Renal cortex interstitium (tissue), 11 donors: ENCODE results near the gene CNTNAP5. TPM values are rescaled to one million over a fixed set of nuclear protein-coding genes. Genes with fewer than 3 reads are reported as not detected.
A peak's percentile ranks its signal among the peaks of the same experiment; 100 is the strongest.

ENCODE experiments used
- DNase-seq, 11 donors: peaks; one replicate each; pipeline ENCODE4 v3.0.0-alpha.2; 2013; ENCODE audit warnings: low read depth in 9 of 11, low spot score in 4 of 11; ENCODE audit errors: extremely low read depth in 1 of 11
- polyA plus RNA-seq, 3 donors: library from polyadenylated mRNA; unstranded; fragments of 120-200 nt; gene quantifications; one replicate each; pipeline ENCODE4 v1.2.1, GENCODE V29; 2013; ENCODE audit not compliant: insufficient read length in 3 of 3

CNTNAP5 gene
- polyA plus RNA-seq, 3 donors: 0.03 to 0.04 TPM; not detected in 1

DNA sequence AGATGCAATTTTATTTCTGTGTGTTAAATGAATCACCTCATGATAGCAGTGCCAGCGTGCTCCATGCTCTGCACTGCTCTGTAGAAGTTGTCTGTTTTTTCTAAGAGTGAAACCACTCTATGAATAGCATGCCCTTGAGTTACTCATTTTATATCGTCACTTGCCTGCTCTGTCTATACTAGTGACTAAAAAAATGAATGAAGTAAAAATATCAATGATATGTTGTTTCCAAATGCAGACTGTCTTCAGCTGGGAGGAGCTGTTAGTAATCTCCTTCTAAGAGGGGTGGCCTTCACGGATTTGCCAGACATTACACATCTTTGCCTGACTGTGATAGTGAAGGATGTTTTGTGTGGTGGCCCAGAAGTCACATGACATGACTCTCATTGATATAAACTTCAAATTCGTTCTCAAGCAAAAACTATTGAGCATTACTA lies 852.1 kb downstream of the CNTNAP5 start:
- no peak for DNase-seq

DNA sequence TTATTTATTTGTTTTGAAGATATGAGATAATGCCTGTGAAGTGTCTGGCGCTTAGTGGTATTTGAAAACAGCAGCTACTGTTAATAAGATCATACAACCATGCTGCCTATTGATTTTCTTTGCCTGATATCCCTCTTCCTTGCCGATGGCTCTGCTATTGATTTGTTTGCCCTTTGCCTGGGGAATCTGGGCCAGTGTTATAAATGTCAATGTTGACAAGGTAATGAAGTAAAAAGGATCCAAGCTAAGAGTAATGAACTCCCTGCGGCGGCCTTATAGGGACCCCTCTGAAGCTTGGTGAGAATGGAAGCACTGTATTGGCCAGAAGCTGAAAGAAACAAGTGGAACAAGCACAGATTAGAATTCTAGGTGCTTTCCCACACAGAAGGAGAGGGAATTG lies 854.6 kb downstream of the CNTNAP5 start:
- no peak for DNase-seq

DNA sequence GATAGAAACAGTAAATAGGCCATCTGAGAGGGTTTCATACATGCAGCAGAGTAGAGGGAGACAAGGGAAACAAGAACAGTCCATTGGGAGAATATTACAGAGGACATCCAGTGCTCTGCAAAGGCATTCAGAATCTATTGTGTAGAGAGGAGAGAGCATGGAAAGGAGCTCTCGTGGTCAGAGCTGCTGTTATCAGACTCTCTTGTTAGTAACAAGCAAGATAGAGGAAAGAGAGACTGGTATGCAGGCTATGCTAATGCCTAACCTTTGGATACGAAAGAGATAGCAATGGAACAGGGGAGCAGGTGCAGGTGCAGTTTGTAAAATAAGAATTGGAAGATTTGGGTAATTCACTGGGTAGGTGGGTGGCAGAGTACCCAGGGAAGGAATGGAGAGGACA lies 855.9 kb downstream of the CNTNAP5 start:
- no peak for DNase-seq

DNA sequence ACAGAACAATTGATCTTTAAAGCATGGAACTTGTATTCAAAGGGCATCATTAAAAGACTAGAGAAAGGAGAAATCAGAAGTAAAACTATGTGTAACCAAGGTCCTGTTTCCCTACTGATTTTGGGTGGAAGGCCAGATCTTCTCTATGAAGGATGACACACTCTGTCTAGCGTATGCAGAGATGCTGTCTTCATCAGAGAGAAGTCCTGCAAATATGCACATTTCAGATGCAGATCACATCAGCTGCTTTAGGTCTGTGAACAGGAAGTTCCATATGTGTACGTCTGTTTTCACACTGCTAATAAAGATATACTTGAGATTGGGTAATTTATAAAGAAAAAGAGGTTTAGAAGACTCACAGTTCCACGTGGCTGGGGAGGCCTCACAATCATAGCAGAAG lies 857.3 kb downstream of the CNTNAP5 start:
- no peak for DNase-seq

DNA sequence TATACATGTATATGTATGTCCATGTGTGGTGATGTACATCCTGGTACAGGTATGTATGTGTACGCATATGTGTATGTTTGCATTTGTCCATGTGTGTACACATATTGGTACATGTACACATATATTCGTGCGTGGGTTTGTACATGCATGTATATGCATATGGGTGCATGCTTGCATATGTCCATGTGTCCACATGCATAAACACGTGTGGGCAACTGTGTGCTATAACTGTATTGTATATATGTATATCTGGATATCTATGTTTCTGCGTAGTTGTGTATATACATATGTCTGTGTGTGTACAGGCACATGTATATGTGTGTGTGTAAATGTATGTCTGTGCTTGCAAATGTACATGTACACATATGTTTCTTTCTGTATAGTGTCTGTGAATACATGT lies 858.5 kb downstream of the CNTNAP5 start:
- DNase-seq: no peak

DNA sequence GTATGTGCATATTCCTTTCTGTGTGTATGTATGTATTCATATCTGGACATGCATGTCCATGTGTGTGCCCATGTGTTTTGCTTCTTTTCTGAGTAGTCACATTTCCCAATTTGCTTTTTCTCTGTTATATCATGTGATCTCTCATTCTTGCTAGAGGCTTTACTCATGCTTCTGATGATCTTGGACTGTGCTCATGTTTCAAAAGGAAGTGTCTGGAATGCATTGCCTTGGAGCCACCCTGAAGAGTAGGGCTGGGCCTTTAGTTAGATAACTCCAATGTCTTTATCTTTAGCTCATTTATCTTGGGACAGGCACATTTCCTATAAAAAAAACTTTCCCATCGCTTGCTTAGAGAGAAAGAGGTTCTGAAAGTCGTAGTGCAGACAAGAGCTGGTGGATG lies 859.2 kb downstream of the CNTNAP5 start:
- no peak for DNase-seq

DNA sequence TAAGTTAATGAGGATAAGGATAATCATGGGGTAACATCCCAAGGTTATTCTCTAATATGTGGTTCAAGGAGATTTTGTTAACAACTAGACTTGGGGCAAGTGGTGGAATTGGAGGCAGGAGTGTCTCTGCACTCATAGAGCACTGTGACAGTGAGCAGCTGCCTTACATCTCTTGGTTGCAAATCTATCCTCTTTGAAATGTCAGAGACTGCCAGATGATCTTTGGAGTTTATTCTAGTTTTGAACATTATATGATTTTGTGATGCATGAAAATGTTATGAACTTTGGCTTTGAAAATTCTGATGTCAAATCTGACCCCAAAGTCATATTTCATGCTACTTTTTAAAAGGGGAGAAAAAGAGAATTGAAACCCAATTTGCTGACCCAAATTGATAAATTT lies 861.1 kb downstream of the CNTNAP5 start:
- DNase-seq: no peak

DNA sequence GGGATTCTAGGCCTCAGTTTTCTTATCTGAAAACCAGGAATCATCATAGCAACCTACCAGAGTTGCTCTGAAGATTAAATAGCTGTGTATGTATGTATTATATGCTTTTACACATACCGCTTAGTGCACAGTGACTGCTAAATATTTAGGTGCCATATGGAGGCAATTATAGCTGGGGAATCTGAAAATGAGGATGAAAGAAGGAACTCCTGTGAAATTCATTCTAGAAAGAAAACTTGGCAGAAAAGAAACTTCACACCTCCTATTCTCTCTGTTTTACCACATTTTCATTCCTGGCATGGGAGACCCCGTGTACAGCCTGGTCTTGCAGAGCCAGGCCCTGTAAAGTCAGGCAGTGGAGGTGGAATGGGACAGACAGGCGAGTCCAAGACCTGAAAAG lies 862.4 kb downstream of the CNTNAP5 start:
- no peak for DNase-seq

DNA sequence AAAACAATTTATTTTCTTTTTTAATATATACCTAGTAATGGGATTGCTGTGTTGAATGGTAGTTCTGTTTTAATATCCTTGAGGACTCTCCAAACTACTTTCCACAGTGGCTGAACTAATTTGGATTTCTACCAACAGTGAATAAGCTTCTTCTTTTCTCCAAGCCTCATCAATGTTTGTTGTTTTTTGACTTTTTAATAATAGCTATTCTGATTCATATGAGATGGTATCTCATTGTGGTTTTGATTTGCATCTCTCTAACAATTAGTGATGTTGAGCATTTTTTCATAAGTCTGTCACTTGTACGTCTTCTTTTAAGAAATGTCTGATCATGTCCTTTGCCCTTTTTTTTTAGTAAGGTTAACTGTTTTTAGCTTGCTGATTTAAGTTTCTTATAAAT lies 863.3 kb downstream of the CNTNAP5 start:
- no peak for DNase-seq

DNA sequence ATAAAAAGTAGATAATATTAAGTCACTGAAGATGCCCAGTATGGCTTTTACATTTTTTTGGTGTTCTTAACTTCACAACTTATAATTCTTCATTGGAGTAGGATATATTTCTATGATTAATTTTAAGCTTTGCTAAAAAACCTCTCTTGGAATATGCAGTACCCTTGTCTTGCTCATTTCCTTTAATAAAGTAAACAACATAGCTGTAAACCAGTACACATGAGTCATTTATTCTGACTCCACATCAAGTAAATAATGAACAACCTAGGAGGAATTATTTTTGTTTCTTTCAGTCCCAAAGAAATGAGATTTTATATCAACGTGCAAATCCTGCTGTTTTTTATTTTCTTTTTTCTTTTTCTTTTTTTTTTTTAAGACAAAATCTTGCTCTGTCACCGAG lies 869.1 kb downstream of the CNTNAP5 start:
- DNase-seq: no peak

DNA sequence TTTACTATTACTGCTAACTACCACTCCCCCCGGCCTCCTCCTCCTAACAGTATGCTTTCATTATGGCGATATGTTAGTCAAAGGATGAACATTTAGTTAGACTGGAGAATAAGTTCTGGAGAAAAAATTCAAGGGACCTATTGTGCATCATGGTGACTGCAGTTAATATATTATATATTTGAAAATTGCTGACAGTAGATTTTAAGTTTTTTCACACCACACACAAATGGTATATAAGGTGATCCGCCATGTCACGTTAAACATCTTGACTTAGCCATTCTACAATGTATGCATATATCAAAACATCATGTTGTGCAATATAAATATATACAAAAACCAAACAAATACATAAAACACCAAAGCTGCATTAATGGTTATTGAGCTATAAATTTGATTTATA lies 873.7 kb downstream of the CNTNAP5 start:
- no peak for DNase-seq

DNA sequence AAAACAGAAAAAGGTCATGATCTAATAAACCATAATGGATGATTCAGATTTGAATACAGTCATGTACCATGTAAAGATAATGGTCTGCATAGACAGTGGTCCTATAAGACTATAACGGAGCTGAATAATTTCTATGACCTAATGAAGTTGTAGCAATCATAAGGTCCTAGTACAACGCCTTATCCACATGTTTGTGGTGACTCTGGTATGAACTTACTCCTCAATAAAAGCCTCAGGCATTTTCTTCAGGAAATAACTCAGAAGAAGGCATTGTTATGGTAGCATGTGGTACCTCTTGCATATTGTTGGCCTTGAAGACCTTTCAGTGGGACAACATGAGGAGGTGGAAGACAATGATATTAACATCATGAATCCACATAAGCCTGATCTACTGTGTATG lies 883.3 kb downstream of the CNTNAP5 start:
- DNase-seq: no peak

DNA sequence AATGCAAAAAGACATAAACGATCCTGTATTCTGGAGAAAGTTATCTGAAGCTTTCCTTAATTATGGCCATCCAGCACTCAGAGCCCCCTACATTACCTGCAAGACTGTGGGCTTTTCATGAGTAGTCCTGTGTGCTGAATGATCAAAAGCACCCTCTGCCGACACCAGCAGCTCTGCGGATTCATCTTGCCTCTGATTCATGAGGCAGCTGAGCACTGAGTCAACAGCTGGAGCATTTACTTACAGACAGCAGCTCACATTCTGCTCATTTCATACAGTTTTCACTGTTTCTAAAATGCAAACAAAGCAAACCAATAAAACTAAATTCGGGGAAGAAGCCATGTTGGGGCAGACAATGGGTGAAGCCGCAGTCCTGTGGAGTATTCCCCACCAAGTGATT lies 886.5 kb downstream of the CNTNAP5 start:
- DNase-seq: peak in 2 of 11 donors; percentile 4 to 7

DNA sequence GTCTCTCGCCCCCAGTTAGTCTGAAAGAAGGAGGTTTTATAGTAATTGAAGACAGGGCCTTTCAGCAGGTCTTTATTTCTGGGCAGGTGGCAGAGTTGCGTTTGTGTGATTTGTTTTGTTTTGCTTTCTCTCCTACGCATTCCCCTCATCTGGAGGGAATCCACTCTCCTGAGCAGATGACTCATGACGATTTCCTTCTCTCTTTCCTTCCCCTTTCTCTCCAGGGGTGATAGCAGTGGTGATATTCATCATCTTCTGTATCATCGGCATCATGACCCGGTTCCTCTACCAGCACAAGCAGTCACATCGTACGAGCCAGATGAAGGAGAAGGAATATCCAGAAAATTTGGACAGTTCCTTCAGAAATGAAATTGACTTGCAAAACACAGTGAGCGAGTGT lies 888.8 kb downstream of the CNTNAP5 start:
- peak in 3 of 11 donors; percentile 8 to 11 (median 8) for DNase-seq

DNA sequence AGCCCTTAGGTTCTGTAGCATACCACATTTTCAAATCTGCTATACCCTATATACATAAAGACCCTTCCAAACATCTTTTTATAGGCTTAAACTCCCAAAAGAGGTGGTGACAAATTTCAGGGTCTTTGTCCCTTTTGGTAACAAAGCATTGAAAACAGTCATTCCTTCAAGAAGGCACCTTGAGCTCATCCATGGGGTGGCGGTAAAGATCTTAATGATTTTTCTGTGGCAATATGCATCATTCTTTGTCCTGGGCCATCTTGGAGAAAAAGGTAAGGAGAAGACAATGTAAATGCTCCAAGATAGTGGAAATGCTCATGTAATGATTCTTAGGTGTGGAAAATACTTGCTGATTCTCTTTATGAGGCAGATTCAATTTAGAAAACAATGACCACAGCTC lies 890.5 kb downstream of the CNTNAP5 start:
- DNase-seq: no peak

DNA sequence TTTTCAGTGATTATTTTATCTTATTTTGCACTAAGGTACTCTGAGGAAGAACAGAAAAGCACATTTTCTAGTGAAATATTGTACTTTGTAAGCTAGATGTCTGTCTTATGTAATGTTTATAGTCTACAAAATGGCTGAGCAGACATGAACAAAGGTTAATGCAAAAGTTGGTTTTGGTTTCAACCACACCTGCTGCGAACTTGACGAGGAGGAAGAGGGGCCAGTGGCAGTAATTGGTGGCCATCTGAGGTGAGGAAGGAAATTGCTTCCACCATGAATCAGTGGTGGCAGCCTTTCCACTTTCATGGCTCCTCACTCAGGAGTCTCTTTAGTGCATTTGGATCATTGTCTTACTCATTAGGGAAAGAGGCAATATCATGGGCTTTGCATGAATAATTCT lies 894.2 kb downstream of the CNTNAP5 start:
- no peak for DNase-seq

DNA sequence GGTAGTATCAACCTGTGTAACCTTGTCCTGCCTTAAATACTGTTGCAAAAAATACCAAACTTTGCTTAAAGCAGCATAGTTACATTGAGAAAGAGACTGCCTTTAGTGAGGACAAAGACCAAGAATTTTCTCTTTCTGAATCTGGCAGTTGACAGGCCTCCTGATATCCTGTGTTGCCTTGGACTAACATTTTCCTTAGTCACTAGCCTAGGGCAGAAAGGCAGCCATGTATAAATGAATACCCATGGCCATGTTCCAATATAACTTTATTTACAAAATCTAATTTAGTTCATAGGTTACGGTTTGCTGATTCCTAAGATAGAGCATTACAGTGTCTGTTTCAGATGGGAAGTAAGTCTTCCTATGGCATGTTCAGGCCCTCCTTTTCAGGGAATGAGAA lies 895.4 kb downstream of the CNTNAP5 start:
- DNase-seq: no peak

DNA sequence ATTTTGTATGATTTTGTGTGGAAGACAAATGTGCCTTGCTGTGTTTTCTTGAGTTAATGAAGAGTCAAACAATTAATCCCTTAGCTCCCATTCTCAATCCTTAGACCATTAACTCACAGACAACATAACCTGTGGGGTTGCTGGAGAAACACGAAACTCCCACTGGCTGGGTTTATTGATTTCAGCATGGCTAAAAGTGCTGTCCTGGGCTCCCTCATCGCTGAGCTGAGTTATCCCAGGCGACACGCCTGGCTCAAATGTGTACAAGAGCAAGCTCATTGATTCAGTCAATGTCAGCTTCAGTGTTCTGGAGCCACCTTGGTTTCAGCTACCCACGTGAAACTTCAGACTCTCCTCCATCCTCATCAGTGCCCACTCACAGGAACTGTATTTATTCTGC lies 896.1 kb downstream of the CNTNAP5 start:
- no peak for DNase-seq

DNA sequence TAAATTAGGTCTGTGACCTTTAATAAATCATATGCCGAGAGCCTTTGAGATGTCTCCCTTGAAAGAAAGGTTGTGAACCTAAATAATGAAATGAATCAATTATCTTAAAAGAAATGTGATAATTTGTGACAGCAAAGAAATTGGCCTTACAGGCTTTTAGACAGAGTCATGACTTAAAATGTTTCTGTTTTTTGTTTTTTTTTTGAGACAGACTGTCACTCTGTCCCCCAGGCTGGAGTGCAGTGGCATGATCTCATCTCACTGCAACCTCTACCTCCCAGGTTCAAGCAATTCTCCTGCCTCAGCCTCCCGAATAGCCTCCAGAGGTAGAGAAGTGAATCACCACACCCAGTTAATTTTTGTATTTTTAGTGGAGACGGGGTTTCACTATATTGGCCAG lies 898.0 kb downstream of the CNTNAP5 start:
- DNase-seq: no peak

DNA sequence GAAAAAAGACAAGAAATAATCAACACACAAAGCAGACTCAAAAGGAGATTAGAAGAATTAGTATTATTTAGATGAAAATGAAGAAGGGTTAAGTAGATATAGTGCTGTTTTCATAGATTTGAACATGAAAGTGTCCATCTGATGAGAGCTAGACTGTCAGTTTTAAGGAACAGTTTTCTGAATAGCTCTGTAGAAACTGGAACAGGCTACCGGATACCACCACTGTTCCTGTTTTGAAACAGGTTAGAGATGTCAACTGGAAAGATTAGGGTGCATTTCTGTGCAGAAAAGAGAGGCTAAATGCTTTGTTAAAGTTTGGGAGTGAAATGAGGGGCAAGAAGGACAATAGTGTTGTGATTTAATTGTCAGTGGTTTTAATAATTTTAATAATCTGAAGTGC lies 908.8 kb downstream of the CNTNAP5 start:
- DNase-seq: no peak

DNA sequence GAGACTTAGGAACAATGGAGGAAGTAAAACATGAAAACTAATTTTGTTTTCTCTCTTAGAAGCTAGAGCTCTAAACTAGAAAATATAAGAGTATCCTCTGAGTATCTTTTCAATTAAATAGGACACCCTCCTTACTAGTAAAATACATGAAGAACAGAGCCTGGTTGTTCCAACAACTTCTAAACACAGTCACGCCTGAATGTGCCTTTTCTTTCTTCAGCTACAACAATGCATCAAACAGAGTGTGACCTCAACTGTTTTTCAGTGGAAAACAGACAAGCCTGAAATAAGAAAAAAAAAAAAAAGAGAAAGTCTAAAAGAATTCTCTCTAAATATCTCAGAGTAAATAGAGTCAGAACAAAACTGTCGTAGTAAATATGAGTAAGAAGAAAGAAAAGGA lies 928.8 kb downstream of the CNTNAP5 start:
- DNase-seq: no peak

DNA sequence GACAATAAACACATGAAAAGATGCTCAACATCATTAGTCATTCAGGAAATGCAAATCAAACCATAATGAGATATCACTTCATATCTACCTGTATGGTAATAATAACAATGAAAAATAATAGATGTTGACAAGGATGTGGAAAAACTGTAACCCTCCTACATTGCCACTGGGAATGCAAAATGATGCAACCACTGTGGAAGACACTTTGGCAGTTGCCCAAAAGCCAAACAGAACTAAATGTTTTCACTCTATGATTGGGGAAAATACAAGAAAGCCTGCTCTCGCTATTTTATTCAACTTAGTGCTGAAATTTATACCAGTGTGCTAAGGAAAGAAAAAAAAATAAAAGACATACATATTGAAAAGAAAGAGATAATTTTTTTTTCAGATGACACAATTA lies 934.5 kb downstream of the CNTNAP5 start:
- no peak for DNase-seq
